CD14-positive monocyte (primary cell): ENCODE results near the gene SYNJ2. TPM values are rescaled to one million over a fixed set of nuclear protein-coding genes. Genes with fewer than 3 reads are reported as not detected.

Experiments used
- DNase-seq, 3 donors: peaks; one replicate each; pipeline ENCODE4 v3.0.0-alpha.2; 2011 to 2022
- H2AFZ ChIP-seq: 2 replicates; pipeline ENCODE4 v1.6.0; 2012; ENCODE audit warnings: mild to moderate bottlenecking, low read depth, low read length, inconsistent platforms; ENCODE audit not compliant: insufficient read depth, poor library complexity, severe bottlenecking
- H3K27ac ChIP-seq, 2 donors: 1 replicate in 1 of 2; 2 replicates in 1 of 2; pipeline ENCODE4 v1.5.1; 2012 to 2013; ENCODE audit warnings: low read length in 2 of 2, control low read depth in 1 of 2, inconsistent platforms in 1 of 2, low read depth in 1 of 2, mild to moderate bottlenecking in 1 of 2
- H3K27me3 ChIP-seq, 2 donors: one replicate each; pipeline versions ENCODE4 v1.6.0 to v1.6.1; 2011 to 2013; ENCODE audit warnings: low read length in 2 of 2; ENCODE audit not compliant: control insufficient read depth in 2 of 2, insufficient read depth in 2 of 2
- H3K36me3 ChIP-seq, 2 donors: replicated peaks in 1 of 2; 1 replicate in 1 of 2; 2 replicates in 1 of 2; pipeline versions ENCODE4 v1.5.1 to v1.6.1; 2012 to 2013; ENCODE audit warnings: low read length in 2 of 2, control low read depth in 1 of 2, inconsistent platforms in 1 of 2, mild to moderate bottlenecking in 1 of 2; ENCODE audit not compliant: insufficient read depth in 2 of 2, control insufficient read depth in 1 of 2
- H3K4me1 ChIP-seq, 2 donors: 1 replicate in 1 of 2; 2 replicates in 1 of 2; pipeline versions ENCODE4 v1.5.1 to v1.6.1; 2012 to 2013; ENCODE audit warnings: low read length in 2 of 2, control low read depth in 1 of 2, inconsistent platforms in 1 of 2, mild to moderate bottlenecking in 1 of 2, moderate library complexity in 1 of 2; ENCODE audit not compliant: insufficient read depth in 2 of 2, control insufficient read depth in 1 of 2
- H3K4me2 ChIP-seq: replicated peaks from 2 replicates; pipeline ENCODE3; 2012; ENCODE audit warnings: low read length, moderate library complexity, mild to moderate bottlenecking; ENCODE audit not compliant: poor library complexity, severe bottlenecking; ENCODE audit errors: extremely low read depth
- H3K4me3 ChIP-seq, 3 experiments: fragments of 200-600 bp in 1 of 3; sonication (generic) in 1 of 3; replicated peaks in 1 of 3; 1 replicate in 2 of 3; 2 replicates in 1 of 3; pipeline ENCODE4 v1.5.1; 2011 to 2013; ENCODE audit warnings: low read length in 3 of 3, mild to moderate bottlenecking in 3 of 3, control low read depth in 2 of 3, low read depth in 2 of 3, inconsistent platforms in 1 of 3, moderate library complexity in 1 of 3
- H3K79me2 ChIP-seq: 2 replicates; pipeline ENCODE4 v1.6.0; 2012; ENCODE audit warnings: mild to moderate bottlenecking, control low read depth, inconsistent platforms, low read length, moderate library complexity; ENCODE audit not compliant: insufficient read depth
- H3K9ac ChIP-seq: 2 replicates; pipeline ENCODE4 v1.6.0; 2017; ENCODE audit warnings: low read length, mild to moderate bottlenecking; ENCODE audit not compliant: insufficient read depth, poor library complexity, severe bottlenecking
- H3K9me3 ChIP-seq, 2 donors: replicated peaks in 1 of 2; 1 replicate in 1 of 2; 2 replicates in 1 of 2; pipeline versions ENCODE4 v1.5.1 to v1.6.1; 2012 to 2013; ENCODE audit warnings: low read length in 2 of 2, control low read depth in 1 of 2; ENCODE audit not compliant: control insufficient read depth in 1 of 2, insufficient read depth in 1 of 2
- H4K20me1 ChIP-seq: 2 replicates; pipeline ENCODE4 v1.6.0; 2012; ENCODE audit warnings: mild to moderate bottlenecking, low read length, control low read depth, moderate library complexity; ENCODE audit not compliant: insufficient read depth
- H3K27ac Mint-ChIP-seq, 7 donors: one replicate each; pipeline ENCODE4 v1.8.0; 2020; ENCODE audit warnings: mild to moderate bottlenecking in 7 of 7, mixed read lengths in 7 of 7, moderate library complexity in 6 of 7, inconsistent platforms in 2 of 7
- H3K27me3 Mint-ChIP-seq, 3 donors: one replicate each; pipeline ENCODE4 v1.8.0; 2021 to 2022; ENCODE audit warnings: low read depth in 3 of 3, mild to moderate bottlenecking in 3 of 3, mixed read lengths in 3 of 3, moderate library complexity in 3 of 3, inconsistent platforms in 1 of 3
- H3K36me3 Mint-ChIP-seq, 2 donors: one replicate each; pipeline ENCODE4 v1.8.0; 2020; ENCODE audit warnings: mixed read lengths in 2 of 2, inconsistent platforms in 1 of 2, mild to moderate bottlenecking in 1 of 2
- H3K4me1 Mint-ChIP-seq: one replicate; pipeline ENCODE4 v1.8.0; 2020; ENCODE audit warnings: mild to moderate bottlenecking, mixed read lengths
- H3K4me3 Mint-ChIP-seq, 2 donors: one replicate each; pipeline ENCODE4 v1.8.0; 2020; ENCODE audit warnings: mild to moderate bottlenecking in 2 of 2, mixed read lengths in 2 of 2, moderate library complexity in 1 of 2
- H3K9me3 Mint-ChIP-seq, 7 donors: one replicate each; pipeline ENCODE4 v1.8.0; 2020 to 2022; ENCODE audit warnings: mixed read lengths in 7 of 7, mild to moderate bottlenecking in 6 of 7, moderate library complexity in 6 of 7, inconsistent platforms in 2 of 7
- WGBS: methylation state at CpG from one replicate; pipeline ENCODE4 v1.1.5; 2013; ENCODE audit warnings: missing lambda C conversion rate; ENCODE audit not compliant: insufficient coverage; 5-methylcytosine and 5-hydroxymethylcytosine counted together
- intact Hi-C, 2 donors: fragments of 100-400 bp; cut with micrococcal nuclease; formaldehyde crosslinking; loops; one replicate each; pipeline versions ENCODE4 v1.15.0 to v1.15.1; 2023
- polyA plus RNA-seq, 3 donors: library from polyadenylated mRNA; depleted of rRNA in 1 of 3; unstranded in 2 of 3; stranded (reverse) in 1 of 3; fragments of 300-500 nt in 2 of 3; fragments of >200 nt in 1 of 3; fragmentation: Illumina TruSeq in 2 of 3; gene quantifications; 1 replicate in 2 of 3; 2 replicates in 1 of 3; pipeline ENCODE4 v1.2.3, GENCODE V29; 2012 to 2021
- TF ChIP-seq, protein P1 (sequence below): fragments of 200-600 bp; IDR thresholded peaks from one replicate; pipeline ENCODE4 v1.8.0; 2022; ENCODE audit warnings: antibody characterized with exemption, mild to moderate bottlenecking

The SYNJ2 gene
- polyA plus RNA-seq, 3 donors = 0.82 to 2.0 (median 1.6) TPM

DNA sequence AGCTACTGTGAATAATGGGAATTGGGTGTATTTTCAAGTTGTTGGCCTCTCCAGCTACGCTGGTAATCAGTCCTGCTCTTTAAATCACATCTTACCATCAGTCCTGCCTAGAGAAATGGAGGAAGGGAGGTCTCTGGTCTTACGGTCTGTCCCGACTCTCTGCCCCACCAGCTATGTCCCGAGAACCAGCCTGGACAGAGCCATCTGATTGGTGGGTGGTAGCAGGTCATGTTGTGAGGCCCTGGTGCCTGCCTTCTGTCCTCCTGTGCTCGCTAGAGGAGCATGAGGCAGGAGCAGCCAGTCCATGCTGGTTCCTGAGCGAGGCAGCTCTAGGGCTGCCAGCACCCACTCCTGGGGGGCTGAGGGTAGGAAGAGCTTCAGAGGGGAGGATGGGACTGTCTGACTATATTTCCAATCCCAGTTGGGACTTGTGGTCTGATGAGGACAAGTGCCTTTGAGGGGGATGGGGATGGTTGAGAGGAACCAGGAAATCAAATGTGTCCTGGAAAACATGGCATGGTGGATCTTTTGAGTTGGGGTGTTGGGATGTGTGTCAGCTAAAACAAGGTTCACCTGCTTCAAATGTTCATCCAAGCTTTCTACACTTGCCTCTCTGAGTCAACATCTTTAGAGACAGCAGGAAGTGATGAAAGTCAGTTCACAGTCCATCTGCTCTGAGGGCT is 33.0 kb downstream of the SYNJ2 start:
- H3K4me1 ChIP-seq = peaks cover 11 to 13% of the 10 kb centered on the region in 2 donors
- H3K79me2 ChIP-seq = no peaks in the 10 kb centered on the region
- Mint-ChIP-seq H3K27me3 (peaks cover 0 to 2% (median 1%) of the 10 kb centered on the region in 3 donors), H3K9me3 (no peaks in the 10 kb centered on the region), H3K4me3 (no peak overlapping the region), H3K27ac (peak overlapping the region in 1 of 7 donors; percentile 50), H3K4me1 (peaks cover 23% of the 10 kb centered on the region), H3K36me3 (peaks cover 0 to 9% of the 10 kb centered on the region in 2 donors)
- no peak overlapping the region for H3K9ac ChIP-seq
- no peak overlapping the region for H2AFZ ChIP-seq
- 95% methylated on average over 6 of the region's 6 CpGs for WGBS
- H3K27me3 ChIP-seq = no peaks in the 10 kb centered on the region
- TF ChIP-seq, protein P1, sequence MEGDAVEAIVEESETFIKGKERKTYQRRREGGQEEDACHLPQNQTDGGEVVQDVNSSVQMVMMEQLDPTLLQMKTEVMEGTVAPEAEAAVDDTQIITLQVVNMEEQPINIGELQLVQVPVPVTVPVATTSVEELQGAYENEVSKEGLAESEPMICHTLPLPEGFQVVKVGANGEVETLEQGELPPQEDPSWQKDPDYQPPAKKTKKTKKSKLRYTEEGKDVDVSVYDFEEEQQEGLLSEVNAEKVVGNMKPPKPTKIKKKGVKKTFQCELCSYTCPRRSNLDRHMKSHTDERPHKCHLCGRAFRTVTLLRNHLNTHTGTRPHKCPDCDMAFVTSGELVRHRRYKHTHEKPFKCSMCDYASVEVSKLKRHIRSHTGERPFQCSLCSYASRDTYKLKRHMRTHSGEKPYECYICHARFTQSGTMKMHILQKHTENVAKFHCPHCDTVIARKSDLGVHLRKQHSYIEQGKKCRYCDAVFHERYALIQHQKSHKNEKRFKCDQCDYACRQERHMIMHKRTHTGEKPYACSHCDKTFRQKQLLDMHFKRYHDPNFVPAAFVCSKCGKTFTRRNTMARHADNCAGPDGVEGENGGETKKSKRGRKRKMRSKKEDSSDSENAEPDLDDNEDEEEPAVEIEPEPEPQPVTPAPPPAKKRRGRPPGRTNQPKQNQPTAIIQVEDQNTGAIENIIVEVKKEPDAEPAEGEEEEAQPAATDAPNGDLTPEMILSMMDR = no peak
- H3K4me2 ChIP-seq = no peak overlapping the region
- no peak overlapping the region for H3K27ac ChIP-seq
- no peaks in the 10 kb centered on the region for H3K9me3 ChIP-seq
- H3K36me3 ChIP-seq = no peaks in the 10 kb centered on the region
- intact Hi-C loops = no loop called here
- DNase-seq = peak in 1 of 3 donors; percentile 33
- no peak overlapping the region for H3K4me3 ChIP-seq
- no peaks in the 10 kb centered on the region for H4K20me1 ChIP-seq

DNA sequence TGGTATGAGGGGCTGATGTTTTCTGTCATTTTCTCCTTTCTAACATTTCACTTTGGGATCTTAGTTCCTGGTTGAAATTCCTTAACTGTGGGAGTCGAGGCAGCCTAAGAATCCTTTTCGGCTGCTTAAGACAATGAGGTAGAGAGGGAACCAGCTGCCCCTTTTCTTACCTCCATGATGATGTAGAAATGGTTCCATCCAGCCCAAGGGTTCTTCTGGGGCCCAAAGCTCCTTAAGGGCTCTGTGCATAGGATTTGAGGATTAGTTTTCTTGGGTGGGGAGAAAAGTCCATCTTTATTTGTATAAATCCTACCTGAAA is 33.5 kb downstream of the SYNJ2 start:
- H3K27ac ChIP-seq = no peak overlapping the region
- no peaks in the 10 kb centered on the region for H4K20me1 ChIP-seq
- Mint-ChIP-seq H3K4me3 (no peak overlapping the region), H3K36me3 (peaks cover 0 to 10% of the 10 kb centered on the region in 2 donors), H3K4me1 (peaks cover 18% of the 10 kb centered on the region), H3K27ac (no peak overlapping the region), H3K9me3 (no peaks in the 10 kb centered on the region), H3K27me3 (peaks cover 0 to 2% (median 1%) of the 10 kb centered on the region in 3 donors)
- TF ChIP-seq, protein P1 = no peak
- no peaks in the 10 kb centered on the region for H3K9me3 ChIP-seq
- H2AFZ ChIP-seq = no peak overlapping the region
- H3K36me3 ChIP-seq = no peaks in the 10 kb centered on the region
- no peak overlapping the region for H3K4me2 ChIP-seq
- no peak overlapping the region for H3K4me3 ChIP-seq
- DNase-seq = no peak
- no peak overlapping the region for H3K9ac ChIP-seq
- no peaks in the 10 kb centered on the region for H3K79me2 ChIP-seq
- intact Hi-C loops = no loop called here
- peaks cover 6 to 8% of the 10 kb centered on the region in 2 donors for H3K4me1 ChIP-seq
- WGBS = no CpG with 5 or more reads among the region's 2 CpGs
- H3K27me3 ChIP-seq = no peaks in the 10 kb centered on the region
